Prostate gland (tissue), 2 donors: ENCODE results near the gene TRPC4.
A peak's percentile ranks its signal among the peaks of the same experiment; 100 is the strongest.

Source experiments
- CTCF ChIP-seq, 4 experiments: fragments of 200-600 bp in 2 of 4; fragments of 450-650 bp in 2 of 4; sonication (generic) in 2 of 4; IDR thresholded peaks; 1 replicate in 3 of 4; 2 replicates in 1 of 4; pipeline ENCODE4 v1.5.1; 2016 to 2019; ENCODE audit warnings: antibody characterized with exemption in 4 of 4, mild to moderate bottlenecking in 2 of 4, moderate library complexity in 2 of 4
- POLR2A ChIP-seq: fragments of 450-650 bp; IDR thresholded peaks from one replicate; pipeline ENCODE4 v1.6.1; 2016; ENCODE audit warnings: antibody characterized with exemption, mild to moderate bottlenecking
- POLR2AphosphoS5 ChIP-seq: sonication (generic); formaldehyde crosslinking; IDR thresholded peaks from one replicate; pipeline ENCODE4 v1.6.1; 2017; ENCODE audit warnings: antibody characterized with exemption

DNA sequence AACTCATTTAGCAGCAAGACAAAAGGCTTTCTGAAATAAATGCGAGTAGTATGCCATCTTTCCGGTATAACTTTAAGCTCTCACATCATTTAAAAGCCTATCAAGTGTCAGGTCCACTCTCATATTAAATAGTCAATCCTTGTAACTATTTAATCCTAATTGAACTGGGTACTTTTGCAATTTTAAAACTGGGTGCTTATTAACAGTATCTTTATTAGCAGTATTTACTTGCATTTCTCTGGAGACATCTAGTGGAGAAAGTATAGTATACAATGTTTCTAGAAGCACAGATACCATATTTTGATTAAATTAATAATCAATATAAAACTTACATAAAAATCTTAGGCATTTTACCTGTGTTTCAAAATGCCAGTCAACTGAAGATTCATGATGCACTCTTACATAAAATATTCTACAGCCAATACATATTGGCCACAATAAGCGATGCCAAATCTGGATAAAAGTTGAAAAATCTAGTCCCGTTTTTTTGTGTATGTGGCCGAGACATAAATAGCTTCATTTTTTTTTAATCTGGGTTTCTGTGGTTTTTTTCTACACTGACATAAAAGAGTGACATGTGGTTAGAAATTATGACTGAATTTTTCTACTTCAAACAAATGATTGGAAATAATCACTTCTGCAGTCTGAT is 266.7 kb downstream of the TRPC4 start:
- TF ChIP-seq CTCF (IDR thresholded peaks at IDR 0.05): peak in 3 of 4 experiments; percentile 41 to 52 (median 41)
- TF ChIP-seq POLR2A: no peak
- TF ChIP-seq POLR2AphosphoS5: no peak
